ENCODE results near the gene SEMA4A. TPM values are rescaled to one million over a fixed set of nuclear protein-coding genes. Genes with fewer than 3 reads are reported as not detected.
A peak's percentile ranks its signal among the peaks of the same experiment; 100 is the strongest.

Gene SEMA4A
- 10 to 100 TPM in 1 of 2 donors, 1 to 10 TPM in 1; 3.9 to 16.6 TPM for total RNA-seq

GRCh38 chr1:156153362-156153761 is at the start of gene SEMA4A:
Gene SEMA4A (plus strand): TSS chr1:156153585. CDS start chr1:156154579, 994 bp downstream.
- peak within 1 kb of the TSS; percentile 67 to 73 for H3K27ac Mint-ChIP-seq
- no peaks in the 10 kb centered on the region for H3K27me3 Mint-ChIP-seq
- H3K9me3 Mint-ChIP-seq: no peaks in the 10 kb centered on the region
- ATAC-seq (no peak), DNase-seq (ENCODE audit: low spot score) (no peak)
- H3K36me3 Mint-ChIP-seq: no peaks in the 10 kb centered on the region
- peaks cover 49 to 51% of the 10 kb centered on the region in 2 donors for H3K4me1 Mint-ChIP-seq (ENCODE audit: low read depth in 2 of 2)
- H3K4me3 Mint-ChIP-seq: peak within 1 kb of the TSS; percentile 85

DNA sequence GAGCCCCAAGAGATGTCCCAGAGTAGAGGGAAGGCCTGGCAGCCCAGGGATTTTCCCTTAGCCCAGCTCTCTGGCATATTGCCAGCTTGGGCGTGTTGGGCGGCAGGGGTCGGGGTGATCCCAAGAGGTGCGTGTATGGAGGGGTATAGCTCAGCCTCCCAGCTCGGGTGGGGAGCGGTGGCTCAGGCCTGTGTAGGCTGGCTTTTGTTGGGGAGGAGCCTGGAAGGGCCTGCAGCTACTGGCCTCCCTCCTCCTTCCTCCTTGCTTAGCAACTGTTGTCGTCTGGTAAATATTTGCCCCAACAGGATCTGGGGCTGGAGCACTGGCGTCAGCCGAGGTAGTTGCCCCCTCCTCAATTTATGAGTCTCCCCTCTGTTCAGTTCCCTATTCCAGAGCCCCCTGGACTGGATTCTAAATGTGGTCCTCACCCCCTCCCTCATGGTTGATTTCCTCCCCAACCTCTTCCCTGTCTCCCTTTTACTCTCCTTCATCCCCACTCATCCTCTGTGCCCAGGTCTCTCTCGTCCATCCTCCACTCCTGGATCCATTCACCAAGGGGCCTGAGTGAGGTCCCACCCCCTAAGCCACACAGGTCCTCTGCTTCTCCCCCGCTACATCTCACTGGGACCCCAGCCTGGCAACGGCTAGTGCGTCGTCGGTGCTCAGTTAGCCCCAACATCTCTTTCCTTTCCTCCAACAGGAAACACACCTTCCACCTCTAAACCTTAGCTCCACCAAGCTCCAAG is 49.1 kb upstream of the SEMA4A start:
- peak overlapping the region in 1 of 2 donors; percentile 16 for H3K27ac Mint-ChIP-seq
- ATAC-seq (no peak), DNase-seq (ENCODE audit: low spot score) (no peak)
- peaks cover 6 to 13% of the 10 kb centered on the region in 2 donors for H3K27me3 Mint-ChIP-seq
- peaks cover 29 to 37% of the 10 kb centered on the region in 2 donors for H3K4me1 Mint-ChIP-seq (ENCODE audit: low read depth in 2 of 2)
- no peaks in the 10 kb centered on the region for H3K36me3 Mint-ChIP-seq
- no peaks in the 10 kb centered on the region for H3K9me3 Mint-ChIP-seq
- no peak overlapping the region for H3K4me3 Mint-ChIP-seq

- peaks cover 6 to 13% of the 10 kb centered on the region in 2 donors for H3K27me3 Mint-ChIP-seq
- H3K36me3 Mint-ChIP-seq: no peaks in the 10 kb centered on the region
- H3K9me3 Mint-ChIP-seq: no peaks in the 10 kb centered on the region
- ATAC-seq (no peak), DNase-seq (ENCODE audit: low spot score) (no peak)
- peak overlapping the region; percentile 73 to 79 for H3K27ac Mint-ChIP-seq
- peaks cover 29 to 40% of the 10 kb centered on the region in 2 donors for H3K4me1 Mint-ChIP-seq (ENCODE audit: low read depth in 2 of 2)
- H3K4me3 Mint-ChIP-seq: peak overlapping the region; percentile 80
These were observed 48.2 kb upstream of the SEMA4A start for GRCh38 chr1:156104861-156105832.

- ATAC-seq: no peak
- peaks cover 0 to 9% of the 10 kb centered on the region in 2 donors for H3K27me3 Mint-ChIP-seq
These were observed 46.5 kb upstream of the SEMA4A start for GRCh38 chr1:156106624-156107488.

DNA sequence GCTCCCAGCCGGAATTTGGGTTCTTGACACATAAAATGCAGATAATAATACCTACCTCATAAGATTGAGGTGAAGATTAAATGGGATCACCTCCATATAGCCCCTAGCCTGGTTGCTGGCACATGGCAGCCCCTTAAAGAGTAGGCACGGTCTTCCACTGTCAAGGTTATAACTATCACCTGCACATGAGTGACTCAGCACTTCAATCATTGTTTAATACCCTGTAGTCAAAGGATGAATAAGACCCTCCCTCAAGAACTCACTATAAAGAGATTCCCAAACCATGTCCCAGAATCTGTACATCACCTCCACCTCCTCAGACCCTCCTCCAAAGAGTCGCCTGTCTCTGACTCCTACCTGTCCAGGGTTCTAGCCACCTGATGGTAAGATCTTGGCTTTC is 45.3 kb upstream of the SEMA4A start:
- Mint-ChIP-seq H3K27ac (peak overlapping the region; percentile 57 to 73), H3K9me3 (no peaks in the 10 kb centered on the region), H3K36me3 (no peaks in the 10 kb centered on the region), H3K27me3 (peaks cover 4 to 9% of the 10 kb centered on the region in 2 donors), H3K4me3 (no peak overlapping the region), H3K4me1 (ENCODE audit: low read depth in 2 of 2) (peaks cover 23 to 37% of the 10 kb centered on the region in 2 donors)
- no peak for DNase-seq (ENCODE audit: low spot score)
- ATAC-seq: no peak

More at GRCh38 chr1:156106624-156107488, 46.5 kb upstream of the SEMA4A start:
- Mint-ChIP-seq H3K27ac (peak overlapping the region; percentile 73 to 79), H3K36me3 (no peaks in the 10 kb centered on the region), H3K4me1 (ENCODE audit: low read depth in 2 of 2) (peaks cover 23 to 36% of the 10 kb centered on the region in 2 donors), H3K9me3 (no peaks in the 10 kb centered on the region), H3K4me3 (peak overlapping the region; percentile 80)
- DNase-seq (ENCODE audit: low spot score): no peak

DNA sequence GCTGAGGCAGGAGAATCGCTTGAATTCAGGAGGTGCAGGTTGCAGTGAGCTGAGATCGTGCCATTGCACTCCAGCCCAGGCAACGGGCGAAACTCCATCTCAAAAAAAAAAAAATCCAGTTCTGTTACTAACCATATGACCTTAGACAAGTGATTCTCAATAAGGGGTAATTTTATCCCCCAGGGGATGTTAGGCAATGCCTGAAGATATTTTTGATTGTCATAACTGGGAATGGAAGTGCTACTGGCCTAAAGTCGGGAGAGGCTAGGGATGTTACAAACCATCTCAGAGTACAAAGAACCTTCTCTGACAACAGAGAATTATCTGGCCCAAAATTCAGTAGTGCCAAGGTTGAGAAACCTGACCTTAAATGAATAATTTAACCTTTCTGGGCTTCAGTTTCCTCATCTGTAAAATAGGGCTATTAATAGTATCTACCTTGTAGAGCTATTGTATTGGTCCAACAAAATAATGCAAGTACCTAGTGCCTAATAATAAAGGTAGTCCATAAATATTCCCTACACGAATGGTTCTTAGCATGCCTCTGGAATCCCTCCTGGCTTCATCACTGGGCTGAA is 44.6 kb upstream of the SEMA4A start:
- Mint-ChIP-seq H3K27ac (no peak overlapping the region), H3K9me3 (no peaks in the 10 kb centered on the region), H3K27me3 (peaks cover 8 to 11% of the 10 kb centered on the region in 2 donors), H3K4me3 (no peak overlapping the region), H3K36me3 (no peaks in the 10 kb centered on the region), H3K4me1 (ENCODE audit: low read depth in 2 of 2) (peaks cover 25 to 39% of the 10 kb centered on the region in 2 donors)
- DNase-seq (ENCODE audit: low spot score) (no peak), ATAC-seq (no peak)

GRCh38 chr1:156110252-156110651 is 43.1 kb upstream of the SEMA4A start:
- H3K4me3 Mint-ChIP-seq: no peak overlapping the region
- peak overlapping the region in 1 of 2 donors; percentile 31 for H3K27ac Mint-ChIP-seq
- peaks cover 30 to 41% of the 10 kb centered on the region in 2 donors for H3K4me1 Mint-ChIP-seq (ENCODE audit: low read depth in 2 of 2)
- DNase-seq (ENCODE audit: low spot score) (no peak), ATAC-seq (no peak)
- peaks cover 11 to 20% of the 10 kb centered on the region in 2 donors for H3K27me3 Mint-ChIP-seq
- H3K9me3 Mint-ChIP-seq: no peaks in the 10 kb centered on the region
- no peaks in the 10 kb centered on the region for H3K36me3 Mint-ChIP-seq

GRCh38 chr1:156111355-156111962 is 41.9 kb upstream of the SEMA4A start:
- Mint-ChIP-seq H3K27me3 (peaks cover 16 to 26% of the 10 kb centered on the region in 2 donors), H3K4me3 (no peak overlapping the region), H3K36me3 (no peaks in the 10 kb centered on the region), H3K27ac (no peak overlapping the region), H3K4me1 (ENCODE audit: low read depth in 2 of 2) (peaks cover 32 to 42% of the 10 kb centered on the region in 2 donors), H3K9me3 (no peaks in the 10 kb centered on the region)
- DNase-seq (ENCODE audit: low spot score) (no peak), ATAC-seq (no peak)

DNA sequence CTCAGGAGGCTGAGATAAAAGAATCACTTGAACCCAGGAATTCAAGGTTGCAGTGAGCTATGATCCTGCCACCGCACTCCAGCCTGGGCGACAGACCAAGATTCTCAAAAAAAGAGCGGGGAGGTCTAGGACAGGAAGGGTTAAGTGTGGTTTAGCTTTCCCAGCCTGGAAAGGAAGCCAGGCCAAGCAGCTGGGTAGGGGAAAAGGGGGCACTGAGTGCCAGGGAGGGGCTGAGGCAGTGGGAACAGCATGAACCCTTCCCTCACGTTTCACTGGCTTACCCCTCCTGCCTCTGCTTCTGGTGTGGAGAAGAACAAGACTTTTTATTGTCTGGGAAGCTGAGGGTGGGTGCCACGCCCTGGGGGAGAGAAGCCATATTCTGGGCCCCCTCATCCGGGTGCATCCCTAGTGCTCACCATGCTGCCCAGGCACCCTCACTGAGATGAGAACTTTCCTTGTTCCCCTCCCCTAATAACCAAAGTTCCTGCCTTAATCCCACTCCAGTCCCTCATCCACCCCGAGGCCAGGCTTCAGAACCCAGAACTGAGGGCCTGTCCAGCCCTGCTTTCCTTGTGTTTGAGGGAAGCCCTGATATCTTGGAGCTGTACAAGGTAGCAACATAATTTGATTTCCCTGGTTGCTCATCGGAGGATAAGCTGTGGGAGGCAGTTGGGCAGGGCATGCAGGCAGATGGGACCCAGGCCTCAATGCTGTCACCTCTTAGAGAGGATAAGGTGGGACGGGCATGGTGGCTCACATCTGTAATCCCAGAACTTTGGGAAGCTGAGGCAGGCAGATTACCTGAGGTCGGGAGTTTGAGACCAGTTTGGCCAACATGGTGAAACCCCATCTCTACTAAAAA is 40.9 kb upstream of the SEMA4A start:
- Mint-ChIP-seq H3K36me3 (no peaks in the 10 kb centered on the region), H3K4me3 (peak overlapping the region; percentile 15), H3K27ac (no peak overlapping the region), H3K4me1 (ENCODE audit: low read depth in 2 of 2) (peaks cover 28 to 37% of the 10 kb centered on the region in 2 donors), H3K9me3 (no peaks in the 10 kb centered on the region), H3K27me3 (peaks cover 18 to 29% of the 10 kb centered on the region in 2 donors)
- DNase-seq (ENCODE audit: low spot score) (no peak), ATAC-seq (no peak)

DNA sequence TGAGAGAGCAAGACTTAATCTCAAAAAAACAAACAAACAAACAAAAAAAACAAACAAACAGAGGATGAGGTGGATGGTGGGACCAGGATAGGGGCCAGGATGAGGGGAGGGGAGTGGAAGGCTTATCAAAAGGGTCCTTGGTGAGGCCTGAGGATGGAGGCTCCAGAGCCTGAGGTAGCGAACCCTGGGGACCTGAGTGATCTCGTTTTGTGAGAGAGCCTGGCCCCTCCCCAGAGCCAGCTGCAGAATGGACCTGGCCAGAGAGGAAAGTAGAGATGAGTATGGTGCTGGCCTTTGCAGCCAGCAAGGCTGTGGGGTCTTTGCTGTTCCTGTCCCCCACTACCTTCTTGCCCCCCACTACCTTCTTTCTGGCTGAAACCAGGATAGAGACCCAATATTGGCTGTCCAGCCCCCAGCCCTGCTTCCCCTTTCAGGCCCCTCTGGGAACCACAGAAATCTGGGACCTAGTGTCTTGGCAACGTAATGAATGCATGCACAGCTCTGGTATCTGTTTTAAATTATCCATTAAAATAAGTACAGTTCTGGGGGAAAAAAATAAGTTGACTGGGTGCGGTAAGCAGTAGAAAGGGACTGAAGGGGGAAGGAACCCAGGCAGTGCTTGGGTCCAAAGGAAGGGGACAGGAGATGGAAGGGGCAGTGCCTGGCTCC is 40.0 kb upstream of the SEMA4A start:
- H3K27ac Mint-ChIP-seq: peak overlapping the region; percentile 33 to 74
- no peaks in the 10 kb centered on the region for H3K9me3 Mint-ChIP-seq
- no peak for ATAC-seq
- peaks cover 28 to 40% of the 10 kb centered on the region in 2 donors for H3K4me1 Mint-ChIP-seq (ENCODE audit: low read depth in 2 of 2)
- no peak for DNase-seq (ENCODE audit: low spot score)
- H3K4me3 Mint-ChIP-seq: peak overlapping the region; percentile 83
- H3K27me3 Mint-ChIP-seq: peaks cover 18 to 29% of the 10 kb centered on the region in 2 donors
- no peaks in the 10 kb centered on the region for H3K36me3 Mint-ChIP-seq

GRCh38 chr1:156114101-156114918 is 39.1 kb upstream of the SEMA4A start, which contains the start of gene LMNA:
Gene LMNA (plus strand): TSS chr1:156114711. CDS start chr1:156114919, 208 bp downstream.
- H3K36me3 Mint-ChIP-seq: no peaks in the 10 kb centered on the region
- H3K27me3 Mint-ChIP-seq: peaks cover 18 to 29% of the 10 kb centered on the region in 2 donors
- peak; percentile 78 for DNase-seq (ENCODE audit: low spot score)
- H3K27ac Mint-ChIP-seq: peak within 1 kb of the TSS; percentile 33 to 74
- no peaks in the 10 kb centered on the region for H3K9me3 Mint-ChIP-seq
- peak; percentile 91 to 92 for ATAC-seq
- peaks cover 28 to 41% of the 10 kb centered on the region in 2 donors for H3K4me1 Mint-ChIP-seq (ENCODE audit: low read depth in 2 of 2)
- peak within 1 kb of the TSS; percentile 83 for H3K4me3 Mint-ChIP-seq
